NCI-H1694 treated with DMSO at 0.1 percent for 48 hours (cell line): ENCODE data around the gene USP43.
"Not testable (repeated sequence)": the region's sequence is repeated elsewhere in the genome, so short reads cannot be mapped to it uniquely, and the experiment has no call there.

Source experiments
- DNase-seq: peaks from one replicate; lab custom pipeline; 2025; lab: John Stamatoyannopoulos, UW

USP43 gene

DNA sequence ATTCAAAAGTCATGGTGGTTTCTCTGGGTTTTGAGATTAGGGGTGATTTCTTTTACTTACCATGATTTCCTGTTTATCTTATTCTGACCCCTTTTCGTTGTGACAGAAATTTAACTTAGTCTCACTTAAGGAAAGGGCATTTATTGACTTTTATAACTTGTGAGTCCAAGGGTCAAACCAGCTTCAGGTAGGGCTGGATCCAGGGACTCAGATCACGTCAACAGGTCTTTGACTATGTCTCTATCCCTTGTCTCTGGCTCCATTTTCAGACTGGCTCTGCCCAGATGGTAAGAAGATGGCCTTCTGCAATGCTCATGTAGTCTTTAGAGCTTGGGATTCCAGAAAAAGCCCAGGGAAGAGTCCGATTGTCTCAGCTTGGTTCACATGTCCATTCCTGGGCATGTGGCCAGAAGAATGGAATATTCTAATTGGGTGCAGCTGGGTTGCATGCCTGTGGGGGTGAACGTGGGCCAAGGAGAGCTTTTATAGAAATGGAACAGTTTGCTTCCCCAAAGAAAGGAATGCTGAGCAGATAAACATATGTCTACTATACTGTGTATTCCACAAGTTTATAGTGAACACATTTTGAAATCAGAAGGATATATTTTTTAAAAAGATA is 13.4 kb downstream of the USP43 start:
- no peak for DNase-seq

DNA sequence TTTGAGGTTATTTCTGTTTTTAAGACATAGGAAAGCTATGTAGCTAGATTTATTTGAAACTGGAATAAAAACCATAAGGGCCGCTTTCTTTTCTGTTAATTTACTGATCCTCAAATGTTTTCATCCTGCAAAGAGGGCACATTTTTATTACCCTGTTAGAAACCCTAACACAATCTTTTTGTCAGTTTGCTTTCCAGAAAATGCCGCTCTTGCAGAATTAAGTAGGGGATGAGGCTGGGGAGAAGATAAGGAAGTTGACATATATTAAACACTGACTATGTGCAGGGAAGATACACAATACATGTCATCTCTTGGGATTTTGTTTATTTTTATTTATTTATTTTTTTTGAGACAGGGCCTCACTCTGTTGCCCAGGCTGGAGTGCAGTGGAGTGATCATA is 15.7 kb downstream of the USP43 start:
- DNase-seq, result no peak

DNA sequence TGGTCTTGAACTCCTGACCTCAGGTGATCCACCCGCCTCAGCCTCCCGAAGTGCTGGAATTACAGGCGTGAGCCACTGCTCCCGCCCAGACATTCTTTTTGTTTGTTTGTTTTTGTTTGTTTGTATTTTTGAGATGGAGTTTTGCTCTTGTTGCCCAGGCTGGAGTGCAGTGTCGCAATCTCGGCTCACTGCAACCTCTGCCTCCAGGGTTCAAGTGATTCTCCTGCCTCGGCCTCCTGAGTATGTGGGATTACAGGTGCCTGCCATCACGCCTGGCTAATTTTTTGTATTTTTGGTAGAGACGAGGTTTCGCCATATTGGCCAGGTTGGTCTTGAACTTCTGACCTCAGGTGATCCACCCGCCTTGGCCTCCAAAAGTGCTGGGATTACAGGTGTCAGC is 18.2 kb downstream of the USP43 start:
- not testable (repeated sequence) for DNase-seq

DNA sequence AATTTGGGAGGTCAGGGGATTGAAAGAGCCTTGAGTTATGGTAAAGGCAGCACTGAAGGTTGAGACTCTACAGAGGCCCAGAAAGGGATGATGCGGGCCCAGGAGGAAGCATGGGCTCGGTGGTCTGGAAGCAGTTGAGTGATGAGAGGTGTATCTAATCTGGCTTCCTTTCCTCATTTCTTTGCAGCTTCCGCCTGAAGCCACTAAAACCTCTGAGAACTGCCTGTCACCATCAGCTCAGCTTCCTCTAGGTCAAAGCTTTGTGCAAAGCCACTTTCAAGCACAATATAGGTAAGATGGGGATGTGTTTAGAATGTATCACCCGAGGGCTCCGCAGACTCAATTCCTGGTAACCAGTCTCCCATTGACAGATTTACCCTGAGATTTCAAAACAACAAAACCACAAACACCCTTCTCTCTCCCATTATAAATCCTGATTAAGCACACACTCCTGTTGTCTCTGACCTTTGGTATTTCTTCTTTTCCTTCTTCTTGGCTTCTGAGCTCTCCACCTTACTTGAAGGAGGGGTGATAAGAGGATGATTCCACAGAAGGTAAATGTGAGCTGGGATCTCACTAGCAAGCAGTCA is 21.2 kb downstream of the USP43 start:
- DNase-seq, result no peak

DNA sequence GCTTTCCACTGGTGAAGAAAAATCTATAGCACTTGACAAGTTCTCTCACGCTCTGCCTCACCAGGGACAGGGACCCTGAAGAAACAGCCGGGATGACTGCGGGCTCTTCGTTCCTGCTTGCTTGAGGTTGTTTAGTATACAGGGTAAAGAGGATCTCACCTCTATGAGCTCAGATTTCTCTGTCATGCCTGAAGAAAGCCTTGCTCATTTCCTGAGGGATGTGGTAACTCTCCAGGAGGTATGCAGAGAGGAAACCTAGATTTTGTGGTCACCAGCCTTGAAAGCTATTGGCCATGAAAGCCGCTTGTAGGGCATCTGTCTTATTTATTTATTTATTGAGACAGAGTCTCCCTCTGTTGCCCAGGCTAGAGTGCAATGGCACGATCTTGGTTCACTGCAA is 23.2 kb downstream of the USP43 start:
- DNase-seq, result no peak

DNA sequence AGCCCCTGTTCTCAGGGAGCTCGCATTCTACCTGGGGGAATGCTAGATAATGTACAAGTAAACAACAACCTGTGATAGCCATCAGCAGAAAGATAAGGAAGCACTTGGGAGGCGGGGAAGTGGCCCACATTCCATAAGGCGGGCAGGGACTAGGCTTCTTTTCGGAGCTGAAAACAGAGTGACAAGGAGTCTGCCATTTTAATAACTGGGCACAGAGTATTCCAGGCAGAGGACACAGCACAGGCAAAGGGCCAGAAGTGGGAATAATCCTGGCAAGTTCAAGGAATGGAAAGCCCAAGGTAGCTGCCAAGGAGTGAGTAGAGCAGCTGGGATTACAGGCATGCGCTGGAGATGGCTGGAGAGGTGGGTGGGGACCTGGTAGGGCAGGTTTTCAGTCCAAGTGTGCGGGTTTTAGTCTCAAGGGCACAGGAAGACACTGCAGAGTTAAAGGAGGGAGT is 24.3 kb downstream of the USP43 start:
- no peak for DNase-seq

DNA sequence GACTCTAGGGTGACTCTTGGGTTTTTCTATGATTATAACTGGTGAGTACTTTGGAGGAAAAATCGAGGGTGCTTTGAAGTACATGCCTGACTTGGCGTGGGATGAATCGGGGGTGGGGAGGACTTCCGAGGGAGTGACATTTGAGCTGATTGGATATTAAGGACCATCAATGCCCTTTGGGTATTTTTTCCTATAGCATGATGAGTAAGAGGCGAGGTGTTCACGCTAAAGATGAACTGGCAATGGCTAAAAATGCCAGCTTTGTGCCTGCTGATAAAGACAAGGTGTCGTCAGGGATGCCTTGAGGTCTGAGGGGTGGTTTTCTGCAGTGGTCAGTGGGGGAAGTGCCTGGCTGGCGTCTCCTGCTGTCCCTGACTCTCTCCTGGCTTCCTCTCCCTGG is 25.3 kb downstream of the USP43 start:
- DNase-seq, result no peak

DNA sequence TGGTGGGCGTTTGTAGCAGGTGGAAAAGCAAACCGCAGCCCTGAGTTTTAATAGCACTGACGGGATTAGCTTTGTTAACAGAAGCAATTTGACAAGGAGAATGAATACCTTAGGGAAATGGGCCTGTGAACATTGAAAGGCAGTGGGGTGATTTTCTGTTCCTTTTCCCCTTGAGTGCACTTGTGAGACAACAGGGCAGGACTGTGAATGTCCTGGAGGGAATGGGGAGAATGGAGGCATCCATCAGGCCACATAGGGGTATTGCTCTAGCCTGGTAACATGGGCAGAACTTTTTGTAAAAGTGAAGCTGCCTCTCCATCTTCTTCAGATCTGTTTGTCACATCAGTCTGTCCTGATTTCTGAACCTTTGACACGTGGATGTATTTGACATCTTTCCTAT is 26.2 kb downstream of the USP43 start:
- no peak for DNase-seq

DNA sequence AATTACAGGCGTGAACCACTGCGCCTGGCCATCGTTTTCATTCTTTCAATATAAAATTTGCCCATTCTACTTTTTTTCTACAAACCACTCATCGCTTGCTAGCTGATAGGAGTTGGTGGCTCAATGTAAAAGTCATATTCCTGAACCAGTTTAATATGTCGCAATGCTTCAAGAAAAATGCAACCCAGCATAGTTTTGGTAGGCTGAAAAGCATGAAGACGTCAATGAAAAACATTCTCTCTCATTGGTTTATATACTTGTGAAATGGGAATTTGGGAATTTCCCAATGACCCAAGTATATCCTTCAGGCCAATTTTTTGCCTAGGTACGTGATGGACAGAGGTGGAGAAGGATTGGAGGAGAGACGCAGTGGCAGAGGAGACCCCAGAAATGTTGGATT is 26.9 kb downstream of the USP43 start:
- DNase-seq, result no peak

DNA sequence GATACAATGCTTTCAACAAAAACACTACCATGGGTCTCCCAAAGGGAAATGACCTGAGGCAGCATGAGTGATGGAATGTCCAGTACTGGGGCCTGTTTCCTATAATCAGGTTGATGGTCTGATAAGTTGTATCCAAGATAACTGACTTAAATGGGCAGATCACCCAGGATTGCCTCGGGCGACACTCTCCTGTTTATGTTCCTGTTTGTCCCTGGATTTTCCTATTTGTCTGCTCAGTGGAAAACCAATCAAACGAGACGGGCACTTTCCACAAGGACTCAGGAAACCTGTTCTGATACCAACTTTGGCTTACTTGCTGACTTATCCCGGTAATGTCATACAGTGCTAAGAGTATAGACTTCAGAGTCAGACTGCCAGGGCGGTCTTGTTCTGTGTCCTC is 27.4 kb downstream of the USP43 start:
- DNase-seq, result no peak

DNA sequence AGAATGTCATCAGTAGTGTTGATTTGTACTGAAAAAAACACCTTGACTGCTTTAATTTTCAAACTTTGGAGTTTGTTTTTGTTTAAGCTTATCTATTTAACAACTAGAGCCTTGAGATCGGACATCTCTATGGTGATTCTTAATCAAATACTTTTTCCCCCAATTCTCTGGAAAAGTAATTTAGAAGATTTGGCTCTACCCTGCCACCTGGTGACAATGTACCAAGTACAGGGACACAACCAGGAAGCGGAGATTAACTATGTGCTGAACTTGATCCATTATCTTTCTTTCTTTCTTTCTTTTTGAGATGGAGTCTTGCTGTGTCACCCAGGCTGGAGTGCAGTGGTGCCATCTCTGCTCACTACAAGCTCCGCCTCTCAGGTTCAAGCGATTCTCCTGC is 30.8 kb downstream of the USP43 start:
- no peak for DNase-seq

DNA sequence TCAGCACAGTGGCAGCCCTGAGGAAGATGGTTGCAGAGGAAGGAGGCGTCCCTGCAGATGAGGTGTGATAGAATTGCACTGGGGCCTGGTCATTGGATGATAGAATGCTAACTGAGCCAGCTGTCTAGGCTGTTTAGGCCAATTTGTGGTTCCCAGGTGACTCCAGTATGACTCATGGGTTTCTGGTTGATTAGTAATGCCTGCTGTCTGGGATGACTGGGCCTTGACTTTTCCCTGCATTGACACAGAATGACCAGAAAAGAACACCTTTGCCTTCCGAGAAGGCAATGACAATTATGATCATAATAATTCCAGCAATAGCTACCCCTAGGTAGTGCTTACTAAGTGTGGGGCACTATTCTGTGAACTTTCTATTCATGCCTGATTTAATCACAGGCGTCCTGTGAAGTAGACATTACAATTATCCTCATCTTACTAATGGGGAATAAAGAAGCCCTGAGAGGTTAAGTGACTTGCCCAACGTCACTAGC is 31.5 kb downstream of the USP43 start:
- DNase-seq, result no peak

DNA sequence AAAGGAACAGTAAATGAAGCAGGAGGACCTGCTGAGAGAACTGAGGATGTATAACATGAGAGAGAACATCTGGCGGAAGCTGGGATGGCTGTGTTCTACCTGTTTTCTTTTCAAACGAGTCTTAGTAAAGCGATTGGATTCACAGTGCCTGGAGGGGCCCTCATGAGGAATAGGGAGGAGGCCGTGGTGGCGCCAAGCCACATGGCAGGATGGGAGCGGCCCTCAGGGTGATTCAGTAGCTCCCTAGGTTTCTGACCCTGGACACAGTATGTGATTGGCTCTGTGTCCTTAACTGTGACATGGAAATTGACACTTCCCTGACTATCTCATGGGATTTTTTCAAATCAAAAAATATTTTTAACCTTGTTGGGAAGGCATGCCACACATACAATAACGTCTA is 32.1 kb downstream of the USP43 start:
- DNase-seq, result no peak

DNA sequence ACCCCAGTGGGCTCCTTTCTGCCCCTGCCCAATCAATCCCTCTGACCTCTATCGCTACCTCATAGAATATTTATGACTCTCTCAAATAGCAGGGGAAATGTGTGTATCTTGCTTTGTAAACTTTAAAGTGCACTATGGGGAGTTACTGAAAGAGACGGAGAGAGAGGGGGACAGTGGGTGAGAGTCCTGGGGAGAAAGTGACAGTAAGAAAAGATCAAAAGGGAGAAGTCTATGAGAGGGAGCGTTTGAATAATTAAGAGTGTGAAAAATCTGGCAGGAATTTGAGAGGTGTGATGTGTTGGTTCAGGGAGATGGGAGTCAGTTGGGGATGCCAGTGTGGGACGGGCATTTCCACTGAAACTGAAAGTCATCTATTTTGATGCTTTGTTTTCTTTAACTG is 32.6 kb downstream of the USP43 start:
- DNase-seq, result no peak

DNA sequence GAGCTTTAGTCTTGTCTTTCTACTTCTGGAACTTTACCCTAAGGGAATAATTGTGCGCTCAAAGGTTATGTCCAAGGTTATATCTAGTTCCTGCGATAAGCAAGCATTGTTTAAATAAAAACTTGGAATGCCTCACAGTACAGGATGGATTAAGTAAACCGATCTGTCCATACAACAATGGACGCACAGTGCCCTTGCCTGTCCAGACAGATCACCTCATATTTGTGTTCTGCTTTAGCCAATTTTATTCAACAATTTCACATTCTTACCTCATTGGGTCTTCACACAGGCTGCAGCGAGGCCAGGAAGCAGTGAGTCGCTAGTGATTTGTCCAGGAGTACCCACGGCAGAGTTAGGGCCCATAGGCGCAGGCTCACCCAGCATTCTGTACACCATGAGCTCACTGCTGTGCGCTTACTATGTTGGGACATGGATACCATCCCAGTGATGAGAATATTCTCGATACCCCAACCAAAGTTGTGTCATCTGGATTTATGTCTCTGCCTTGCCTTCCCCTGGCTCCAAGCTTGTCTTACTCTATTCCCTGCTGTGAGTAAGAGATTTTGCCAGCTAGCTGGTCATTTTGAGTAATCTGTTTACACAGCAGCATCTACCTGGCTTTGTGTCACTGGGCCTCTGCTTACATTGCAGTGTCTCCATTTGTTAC is 39.8 kb downstream of the USP43 start:
- DNase-seq, result no peak

DNA sequence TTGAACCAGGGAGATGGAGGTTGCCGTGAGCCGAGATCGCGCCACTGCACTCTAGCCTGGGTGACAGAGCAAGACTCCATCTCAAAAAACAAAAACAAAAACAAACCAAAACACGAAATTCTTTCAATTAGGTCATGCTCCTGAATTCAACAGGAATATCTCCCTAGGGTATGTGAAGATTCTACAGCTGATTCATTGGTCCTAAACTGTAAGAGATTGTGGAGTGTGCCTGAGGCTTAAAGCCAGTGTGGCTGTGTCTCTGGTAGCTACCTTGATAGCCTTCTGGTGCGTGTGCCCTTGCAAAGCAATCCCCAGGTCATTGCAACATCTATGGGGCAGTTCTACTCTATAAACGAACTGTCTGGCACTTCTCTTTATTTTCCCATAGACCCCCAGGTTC is 48.4 kb downstream of the USP43 start:
- DNase-seq, result no peak

DNA sequence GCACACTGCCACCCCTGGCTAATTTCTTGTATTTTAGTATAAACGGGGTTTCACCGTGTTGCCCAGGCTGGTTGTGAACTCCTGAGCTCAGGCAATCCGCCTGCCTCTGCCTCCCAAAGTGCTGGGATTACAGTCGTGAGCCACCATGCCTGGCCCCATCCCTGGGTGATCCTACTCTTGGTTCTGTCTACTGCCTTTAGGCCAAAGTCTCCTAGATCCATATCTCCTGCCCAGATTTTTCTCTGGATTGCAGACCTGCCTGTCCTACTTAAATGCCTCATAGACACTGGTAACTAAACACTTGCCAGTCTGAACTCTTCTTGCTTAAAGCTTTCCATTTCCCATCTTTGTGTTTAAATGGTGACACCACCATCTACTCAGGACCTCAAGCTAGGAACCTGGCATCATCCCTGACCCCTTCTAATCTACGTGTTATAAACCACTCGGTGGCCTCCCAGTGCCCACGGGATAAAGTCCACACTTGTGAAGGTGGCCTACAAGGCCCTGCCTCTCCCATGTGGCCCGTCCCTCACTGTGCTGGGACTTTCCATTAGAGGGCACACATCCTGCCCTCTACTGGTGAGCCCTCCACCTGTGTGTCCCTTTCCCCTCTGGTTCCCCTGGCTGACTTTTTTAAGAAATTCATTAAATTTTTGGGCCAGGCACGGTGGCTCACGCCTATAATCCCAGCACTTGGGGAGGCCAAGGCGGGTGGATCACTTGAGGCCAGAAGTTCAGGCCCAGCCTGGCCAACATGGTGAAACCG is 51.1 kb downstream of the USP43 start:
- no peak for DNase-seq

DNA sequence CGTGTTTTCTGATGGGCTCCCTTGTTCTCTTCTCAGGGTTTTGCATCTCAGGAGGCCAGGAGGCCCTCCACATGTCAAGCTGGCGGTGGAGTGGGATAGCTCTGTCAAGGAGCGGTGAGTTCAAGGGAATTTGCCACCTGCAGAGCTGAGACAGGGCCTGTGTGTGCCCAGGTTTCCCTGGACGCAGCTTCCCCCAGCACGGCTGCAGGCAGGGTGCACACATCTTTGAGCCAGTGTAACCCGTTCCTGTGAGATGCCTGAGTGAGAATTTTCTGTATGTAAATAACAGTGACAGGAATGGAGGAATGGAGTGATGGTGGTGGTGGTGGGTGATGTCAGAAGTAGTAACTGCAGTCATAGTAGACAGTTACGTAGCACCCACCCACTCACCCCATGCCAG is 54.8 kb downstream of the USP43 start:
- no peak for DNase-seq

DNA sequence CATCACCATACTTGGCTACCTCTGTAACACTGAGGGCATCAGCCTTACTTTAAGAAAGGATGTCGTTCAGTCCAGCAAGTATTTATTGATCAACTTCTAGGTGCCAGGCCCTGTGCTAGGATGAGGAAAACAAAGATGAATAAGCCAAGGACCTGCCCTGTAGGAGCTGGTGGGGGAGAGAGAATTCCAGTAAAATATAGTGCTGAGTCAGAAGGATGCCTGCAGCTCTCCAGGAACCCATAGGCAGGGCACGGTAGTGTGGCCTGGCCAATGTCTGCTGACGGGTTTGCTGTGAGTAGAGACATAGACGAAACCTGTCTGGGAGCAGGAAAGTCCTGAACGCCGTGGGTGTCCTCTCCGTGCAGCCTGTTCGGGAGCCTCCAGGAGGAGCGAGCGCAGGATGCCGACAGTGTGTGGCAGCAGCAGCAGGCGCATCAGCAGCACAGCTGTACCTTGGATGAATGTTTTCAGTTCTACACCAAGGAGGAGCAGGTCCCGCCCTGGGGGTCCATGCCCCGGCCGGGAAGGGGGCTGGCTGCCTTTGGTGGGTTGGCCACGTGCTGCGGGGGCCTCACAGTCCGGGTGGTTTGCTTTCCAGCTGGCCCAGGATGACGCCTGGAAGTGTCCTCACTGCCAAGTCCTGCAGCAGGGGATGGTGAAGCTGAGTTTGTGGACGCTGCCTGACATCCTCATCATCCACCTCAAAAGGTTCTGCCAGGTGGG is 55.6 kb downstream of the USP43 start:
- no peak for DNase-seq

DNA sequence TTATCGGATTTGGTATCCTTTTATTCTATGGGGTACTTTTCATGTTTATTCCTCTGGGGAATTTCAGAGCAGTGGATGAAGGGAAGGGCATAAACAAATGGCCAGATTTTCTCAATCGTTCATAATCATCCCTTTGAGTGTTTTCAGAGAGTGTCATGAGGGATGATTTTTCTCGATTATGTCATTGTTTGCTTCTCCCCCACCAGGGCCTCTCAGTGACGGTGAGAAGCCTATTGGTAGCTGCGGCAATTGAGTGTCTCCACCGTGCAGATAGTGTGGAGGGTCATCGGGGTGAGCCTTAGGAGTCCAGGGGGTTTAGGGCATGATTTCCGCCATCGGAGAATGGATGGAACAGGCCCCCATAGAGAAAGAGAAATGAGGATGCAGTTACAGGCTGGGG is 57.2 kb downstream of the USP43 start:
- no peak for DNase-seq

DNA sequence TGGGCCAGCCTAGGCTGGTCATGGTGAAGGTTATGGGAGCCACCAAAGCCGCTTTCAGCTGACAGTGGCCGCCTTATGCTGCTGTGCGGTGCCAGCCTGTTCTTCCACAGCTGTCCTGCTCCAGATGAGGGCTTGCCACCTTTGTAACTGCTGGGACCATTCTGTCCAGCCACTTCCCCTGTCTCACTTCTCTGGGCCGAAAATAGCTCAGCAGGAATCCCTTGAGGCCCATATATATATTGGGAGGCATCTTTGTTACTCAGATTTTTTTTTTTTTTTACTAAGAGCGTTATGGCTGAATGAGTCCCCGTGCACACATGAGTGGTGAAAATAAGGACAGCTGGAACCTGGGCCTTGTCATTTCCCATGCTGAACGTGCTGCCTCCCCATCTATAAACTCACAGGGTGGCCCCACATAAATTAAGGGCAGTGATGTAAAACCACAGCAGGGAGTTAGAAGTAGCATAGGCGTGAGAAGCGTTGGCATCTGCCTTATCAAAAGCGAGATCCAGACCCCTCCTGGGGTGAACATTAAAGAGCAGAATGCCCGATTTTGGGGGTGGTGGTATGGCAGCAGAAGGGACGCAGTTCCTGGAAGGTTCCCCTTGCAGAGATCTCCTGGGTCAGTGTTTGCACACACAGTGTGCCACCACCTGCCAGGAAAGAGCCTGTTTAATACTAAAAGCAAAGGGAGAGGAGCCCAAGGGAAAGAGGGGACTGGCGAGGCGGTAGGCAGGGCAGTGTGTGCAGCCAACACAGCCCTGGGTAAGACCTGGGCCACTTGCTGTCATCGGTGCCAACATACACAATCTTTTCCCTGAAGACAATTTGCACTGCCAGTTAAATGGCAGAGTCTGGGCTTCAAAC is 57.8 kb downstream of the USP43 start:
- no peak for DNase-seq
